GM21717 (cell line): ENCODE results near the gene PDGFA.

Experiments
- ATAC-seq: cut with Tn5 transposase; IDR thresholded peaks from one replicate; pipeline ENCODE4 v1.9.1; 2021; ENCODE audit warnings: mild to moderate bottlenecking, moderate library complexity; ENCODE audit not compliant: unreplicated experiment

Gene PDGFA

GRCh38 chr7:475951-476441, 43.6 kb downstream of the PDGFA start:
- no peak for ATAC-seq

- no peak for ATAC-seq
These were observed 44.3 kb downstream of the PDGFA start for GRCh38 chr7:475425-475728.

- ATAC-seq, result no peak
These were observed 44.8 kb downstream of the PDGFA start for GRCh38 chr7:474605-475424.

DNA sequence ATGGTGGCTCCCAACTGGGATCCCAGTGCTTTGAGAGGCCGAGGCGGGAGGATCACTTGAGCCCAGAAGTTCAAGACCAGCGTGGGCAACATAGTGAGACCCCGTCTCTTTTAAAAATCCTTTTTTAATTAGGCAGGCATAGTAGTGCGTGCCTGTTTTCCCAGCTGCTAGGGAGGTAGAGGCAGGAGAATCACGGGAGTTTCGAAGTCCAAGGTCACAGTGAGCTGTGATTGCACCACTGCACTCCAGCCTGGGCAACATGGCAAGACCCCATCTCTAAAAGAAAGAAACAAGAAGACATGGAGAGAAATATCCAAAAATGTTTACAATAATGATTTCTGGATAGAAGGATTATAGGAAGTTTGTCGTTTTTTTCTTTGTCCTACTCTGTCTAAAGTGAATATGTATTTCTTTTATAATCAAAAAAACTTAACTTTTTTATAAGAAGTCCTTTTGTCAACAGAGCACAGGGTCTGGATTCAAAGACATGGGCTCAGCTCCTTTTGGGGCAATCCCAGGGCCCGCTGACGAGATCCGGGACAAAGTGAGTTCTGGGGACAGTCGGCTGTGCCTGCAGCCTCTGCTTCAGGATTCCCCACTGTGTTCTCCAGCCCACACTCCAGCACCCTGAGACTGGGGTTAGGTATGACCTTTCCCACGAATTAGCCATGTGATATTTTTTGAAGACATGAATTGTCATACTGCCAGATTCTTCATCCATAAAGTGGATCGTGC, 45.6 kb downstream of the PDGFA start:
- ATAC-seq, result no peak

DNA sequence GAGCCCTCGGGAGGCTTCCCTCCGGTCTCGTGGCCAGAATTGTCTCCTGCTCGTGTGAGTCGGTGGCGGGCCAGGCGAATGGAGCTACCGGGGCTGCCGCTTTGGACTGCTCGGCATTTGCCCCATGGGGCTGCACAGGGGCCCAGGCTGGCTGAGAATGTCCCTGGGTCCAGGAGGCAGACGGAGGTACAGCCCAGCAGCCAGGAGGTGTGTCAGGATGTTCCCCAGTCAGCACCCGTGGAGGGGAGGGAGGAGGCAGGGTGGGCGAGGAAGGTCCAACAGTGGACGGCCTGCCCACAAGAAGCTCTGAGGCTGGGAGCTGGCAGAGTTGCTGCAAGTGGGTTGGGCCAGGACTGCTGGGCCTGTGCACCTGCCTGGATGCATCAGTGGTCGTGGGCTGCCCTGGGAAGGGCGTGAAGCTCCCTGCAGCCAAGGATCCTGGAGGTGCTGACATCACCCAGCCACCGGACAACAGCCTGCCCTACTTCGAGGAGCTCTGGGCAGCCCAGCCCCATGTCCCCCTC, 46.4 kb downstream of the PDGFA start:
- no peak for ATAC-seq

GRCh38 chr7:472640-472957, 47.0 kb downstream of the PDGFA start:
- no peak for ATAC-seq

GRCh38 chr7:471866-472639, 47.6 kb downstream of the PDGFA start:
- ATAC-seq, result no peak

DNA sequence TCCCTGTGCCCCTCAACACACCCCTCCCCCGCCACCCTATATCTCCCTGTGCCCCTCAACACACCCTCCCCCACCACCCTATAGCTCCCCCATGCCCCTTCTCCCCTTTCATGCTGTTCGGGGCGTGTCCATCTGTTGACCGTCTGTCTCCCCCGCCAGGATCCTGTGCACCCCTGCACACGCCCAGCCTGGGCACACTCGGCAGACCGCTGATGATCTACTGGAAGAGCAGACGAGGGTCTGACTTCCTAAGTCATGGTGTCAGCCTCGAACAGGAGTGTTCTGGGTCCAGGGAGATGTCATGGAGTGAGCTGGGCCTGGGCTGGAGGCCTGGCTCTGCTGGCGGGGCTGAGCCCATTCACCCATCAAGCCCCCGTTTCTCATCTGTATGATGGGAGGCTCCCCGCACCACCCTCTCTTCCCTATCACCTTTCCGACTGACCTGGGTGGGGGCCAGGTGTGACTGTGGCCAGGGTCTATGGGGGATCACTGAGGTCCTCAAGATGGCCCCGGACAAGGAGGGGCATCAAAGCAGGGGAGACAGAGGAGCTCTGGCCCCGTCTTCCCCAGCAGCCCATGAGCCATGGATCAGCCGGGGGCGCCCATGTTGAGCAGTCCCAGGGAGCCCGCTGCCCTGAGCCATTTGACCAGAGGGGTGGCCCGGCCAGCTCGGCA, 48.3 kb downstream of the PDGFA start:
- no peak for ATAC-seq

DNA sequence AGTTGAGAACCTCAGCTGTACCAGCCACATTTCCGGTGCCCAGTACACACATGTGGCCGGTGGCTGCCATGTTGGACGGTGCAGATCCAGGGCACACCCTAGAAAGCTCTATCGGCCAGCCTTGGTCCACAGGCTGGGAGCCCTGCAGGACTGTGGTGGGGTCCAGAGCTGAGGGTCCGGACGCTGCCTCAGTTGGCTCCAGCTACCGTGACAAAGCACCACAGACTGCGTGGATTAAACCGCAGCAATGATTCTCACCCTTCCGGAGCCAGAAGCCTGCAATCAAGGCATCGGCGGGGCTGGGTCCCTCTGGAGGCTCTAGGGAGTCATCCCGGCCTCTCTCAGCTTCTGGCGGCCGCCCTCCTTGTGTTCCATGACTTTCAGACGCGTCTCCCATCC, 50.1 kb downstream of the PDGFA start:
- ATAC-seq, result no peak

- ATAC-seq, result no peak
These were observed 50.7 kb downstream of the PDGFA start for GRCh38 chr7:468681-469562.

GRCh38 chr7:467856-468545, 51.6 kb downstream of the PDGFA start:
- ATAC-seq, result no peak

DNA sequence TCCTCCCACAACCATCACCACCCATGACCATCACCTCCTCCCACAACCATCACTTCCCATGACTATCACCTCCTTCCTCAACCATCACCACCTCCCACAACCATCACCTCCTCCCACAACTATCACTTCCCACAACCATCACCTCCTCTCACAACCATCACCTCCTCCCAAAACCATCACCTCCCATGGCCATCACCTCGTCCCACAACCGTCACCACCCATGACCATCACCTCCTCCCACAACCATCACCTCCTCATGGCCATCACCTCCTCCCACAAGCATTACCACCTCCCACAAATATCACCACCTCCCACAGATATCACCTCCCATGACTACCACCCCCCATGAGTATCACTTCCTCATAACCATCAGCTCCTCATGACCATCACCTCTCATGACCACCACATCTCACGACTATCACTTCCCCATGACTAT, 52.2 kb downstream of the PDGFA start:
- ATAC-seq, result no peak

DNA sequence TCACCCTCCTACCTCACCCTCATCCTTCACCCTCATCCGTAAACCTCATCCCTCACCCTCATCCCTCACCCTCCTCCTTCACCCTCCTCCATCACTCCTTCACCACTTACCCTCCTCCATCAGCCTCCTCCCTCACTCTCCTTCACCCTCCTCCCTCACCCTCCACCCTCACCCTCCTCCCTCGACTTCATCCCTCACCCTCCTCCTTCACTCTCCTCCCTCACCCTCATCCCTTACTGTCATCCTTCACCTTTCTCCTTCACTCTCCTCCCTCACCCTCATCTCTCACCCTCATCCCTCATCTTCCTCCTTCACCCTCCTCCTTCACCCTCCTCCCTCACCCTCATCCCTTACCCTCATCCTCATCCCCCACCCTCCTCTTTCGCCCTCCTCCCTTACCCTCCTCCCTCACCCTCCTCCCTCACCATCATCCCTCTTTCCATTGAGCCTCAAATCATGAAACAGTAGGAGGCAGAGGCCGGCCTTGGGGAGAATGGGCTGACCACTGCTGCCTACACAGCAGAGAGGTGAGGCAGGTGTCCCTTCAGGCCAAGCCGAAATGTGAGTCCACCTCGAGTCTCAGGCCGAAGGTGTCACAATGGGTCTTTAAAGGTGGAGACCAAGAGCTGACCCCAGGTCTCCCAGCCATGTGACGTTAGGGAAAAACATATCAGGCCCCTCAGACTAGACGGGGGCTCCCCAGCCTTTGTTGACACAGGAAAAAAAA, 53.0 kb downstream of the PDGFA start:
- ATAC-seq, result no peak

GRCh38 chr7:465710-466400, 53.8 kb downstream of the PDGFA start:
- ATAC-seq, result no peak

GRCh38 chr7:464454-465401, 54.9 kb downstream of the PDGFA start:
- no peak for ATAC-seq

GRCh38 chr7:463817-464453, 55.7 kb downstream of the PDGFA start:
- ATAC-seq, result no peak
